ENCODE results near the gene RGS4. TPM values are rescaled to one million over a fixed set of nuclear protein-coding genes. Genes with fewer than 3 reads are reported as not detected.

Gene RGS4
- polyA plus RNA-seq, 2 donors = 0.33 to 0.39 TPM

GRCh38 chr1:163115887-163116286 is 46.7 kb downstream of the RGS4 start:
- 73 to 77% methylated on average over 1 of the region's 1 CpG for WGBS, 2 donors
- no peaks in the 10 kb centered on the region for H3K36me3 ChIP-seq (ENCODE audit: control insufficient read depth in 2 of 2, insufficient read depth in 2 of 2, low read length in 1 of 2)

GRCh38 chr1:163119707-163120106 is 50.5 kb downstream of the RGS4 start:
- Histone ChIP-seq H3K4me3 (ENCODE audit: low read depth in 1 of 2, low read length in 2 of 2) (no peak overlapping the region), H3K27me3 (ENCODE audit: control insufficient read depth in 1 of 2, insufficient read depth in 2 of 2, low read length in 2 of 2) (no peaks in the 10 kb centered on the region), H3K27ac (ENCODE audit: low read depth in 2 of 2, low read length in 1 of 2) (no peak overlapping the region), H3K9me3 (ENCODE audit: control insufficient read depth in 2 of 2, insufficient read depth in 1 of 2, low read depth in 1 of 2, low read length in 1 of 2) (no peaks in the 10 kb centered on the region), H3K36me3 (ENCODE audit: control insufficient read depth in 2 of 2, insufficient read depth in 2 of 2, low read length in 1 of 2) (no peaks in the 10 kb centered on the region), H3K4me1 (ENCODE audit: control insufficient read depth in 2 of 2, insufficient read depth in 2 of 2, low read length in 1 of 2) (no peaks in the 10 kb centered on the region)

More at GRCh38 chr1:163115887-163116286, 46.7 kb downstream of the RGS4 start:
- Histone ChIP-seq H3K27me3 (ENCODE audit: control insufficient read depth in 1 of 2, insufficient read depth in 2 of 2, low read length in 2 of 2) (no peaks in the 10 kb centered on the region), H3K9me3 (ENCODE audit: control insufficient read depth in 2 of 2, insufficient read depth in 1 of 2, low read depth in 1 of 2, low read length in 1 of 2) (no peaks in the 10 kb centered on the region), H3K4me3 (ENCODE audit: low read depth in 1 of 2, low read length in 2 of 2) (no peak overlapping the region), H3K4me1 (ENCODE audit: control insufficient read depth in 2 of 2, insufficient read depth in 2 of 2, low read length in 1 of 2) (no peaks in the 10 kb centered on the region), H3K27ac (ENCODE audit: low read depth in 2 of 2, low read length in 1 of 2) (no peak overlapping the region)

- Histone ChIP-seq H3K4me1 (ENCODE audit: control insufficient read depth in 2 of 2, insufficient read depth in 2 of 2, low read length in 1 of 2) (no peaks in the 10 kb centered on the region), H3K9me3 (ENCODE audit: control insufficient read depth in 2 of 2, insufficient read depth in 1 of 2, low read depth in 1 of 2, low read length in 1 of 2) (no peaks in the 10 kb centered on the region), H3K4me3 (ENCODE audit: low read depth in 1 of 2, low read length in 2 of 2) (no peak overlapping the region), H3K36me3 (ENCODE audit: control insufficient read depth in 2 of 2, insufficient read depth in 2 of 2, low read length in 1 of 2) (no peaks in the 10 kb centered on the region), H3K27ac (ENCODE audit: low read depth in 2 of 2, low read length in 1 of 2) (no peak overlapping the region), H3K27me3 (ENCODE audit: control insufficient read depth in 1 of 2, insufficient read depth in 2 of 2, low read length in 2 of 2) (no peaks in the 10 kb centered on the region)
- 56 to 57% methylated on average over 1 of the region's 1 CpG for WGBS, 2 donors
These were observed 51.2 kb downstream of the RGS4 start for GRCh38 chr1:163120372-163120771.

GRCh38 chr1:163124812-163125211 is 55.7 kb downstream of the RGS4 start:
- Histone ChIP-seq H3K36me3 (ENCODE audit: control insufficient read depth in 2 of 2, insufficient read depth in 2 of 2, low read length in 1 of 2) (no peaks in the 10 kb centered on the region), H3K9me3 (ENCODE audit: control insufficient read depth in 2 of 2, insufficient read depth in 1 of 2, low read depth in 1 of 2, low read length in 1 of 2) (no peaks in the 10 kb centered on the region), H3K4me3 (ENCODE audit: low read depth in 1 of 2, low read length in 2 of 2) (no peak overlapping the region), H3K4me1 (ENCODE audit: control insufficient read depth in 2 of 2, insufficient read depth in 2 of 2, low read length in 1 of 2) (no peaks in the 10 kb centered on the region), H3K27me3 (ENCODE audit: control insufficient read depth in 1 of 2, insufficient read depth in 2 of 2, low read length in 2 of 2) (no peaks in the 10 kb centered on the region), H3K27ac (ENCODE audit: low read depth in 2 of 2, low read length in 1 of 2) (no peak overlapping the region)
- 62 to 66% methylated on average over 4 of the region's 4 CpGs for WGBS, 2 donors

Other genes with a start within 250 kb of the RGS4 start
- gene CCDC190, start 208.2 kb upstream of the RGS4 start, polyA plus RNA-seq = 1 to 10 TPM; 1.5 to 5.8 TPM
- 10 to 100 TPM in 1 of 2 donors, 1 to 10 TPM in 1; 7.1 to 10.8 TPM for gene RGS5, start 133.6 kb downstream of the RGS4 start, polyA plus RNA-seq

Measured in esophagus (tissue), 2 donors.